NCI-H460 (cell line): ENCODE results near the gene OAF. TPM values are rescaled to one million over a fixed set of nuclear protein-coding genes. Genes with fewer than 3 reads are reported as not detected.
A peak's percentile ranks its signal among the peaks of the same experiment; 100 is the strongest.

Experiments
- DNase-seq: peaks from one replicate; pipeline ENCODE4 v3.0.0-alpha.2; 2016; ENCODE audit warnings: low read depth; ENCODE audit errors: extremely low read depth
- total RNA-seq: library from RNA; depleted of rRNA; stranded (reverse); fragments of >200 nt; shearing (Covaris generic); gene quantifications from 2 replicates; pipeline ENCODE4 v1.2.3, GENCODE V29; 2014

OAF gene
- total RNA-seq, 1 experiment from 2014 or later: 7.5 TPM

DNA sequence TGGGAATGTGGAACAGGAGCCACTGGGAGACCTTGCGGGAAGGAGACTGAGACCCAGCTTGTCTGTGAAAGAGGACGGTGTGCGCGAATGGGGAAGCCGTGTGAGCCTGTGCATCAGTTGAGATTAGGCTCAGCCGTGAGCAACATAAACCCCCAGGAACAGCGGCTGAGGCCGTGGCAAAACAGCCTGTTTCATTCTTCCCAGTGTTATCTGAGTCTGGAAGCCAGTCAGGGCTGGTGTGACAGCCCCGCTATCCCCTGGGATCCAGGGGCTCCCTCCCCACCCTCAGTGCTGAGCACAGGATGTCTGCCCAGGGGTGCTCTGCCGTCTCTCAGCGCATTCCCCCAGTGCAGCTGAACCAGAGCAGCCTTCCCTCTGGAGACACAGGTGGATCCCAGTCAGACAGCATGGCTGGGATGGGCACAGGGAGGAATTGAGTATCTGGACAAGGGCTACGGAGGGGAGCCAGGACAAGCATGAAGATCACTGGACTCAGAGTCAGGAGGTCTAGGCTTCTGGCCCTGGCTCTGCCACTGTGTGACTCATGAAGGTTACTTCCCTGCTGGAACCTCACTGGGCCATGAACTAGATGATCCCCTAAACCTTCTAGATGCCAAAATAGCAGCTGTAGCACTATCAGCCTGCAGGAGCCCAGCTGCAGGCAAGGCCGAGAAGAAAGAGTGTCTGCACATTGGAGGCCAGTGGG lies 8.6 kb downstream of the OAF start:
- DNase-seq: no peak

DNA sequence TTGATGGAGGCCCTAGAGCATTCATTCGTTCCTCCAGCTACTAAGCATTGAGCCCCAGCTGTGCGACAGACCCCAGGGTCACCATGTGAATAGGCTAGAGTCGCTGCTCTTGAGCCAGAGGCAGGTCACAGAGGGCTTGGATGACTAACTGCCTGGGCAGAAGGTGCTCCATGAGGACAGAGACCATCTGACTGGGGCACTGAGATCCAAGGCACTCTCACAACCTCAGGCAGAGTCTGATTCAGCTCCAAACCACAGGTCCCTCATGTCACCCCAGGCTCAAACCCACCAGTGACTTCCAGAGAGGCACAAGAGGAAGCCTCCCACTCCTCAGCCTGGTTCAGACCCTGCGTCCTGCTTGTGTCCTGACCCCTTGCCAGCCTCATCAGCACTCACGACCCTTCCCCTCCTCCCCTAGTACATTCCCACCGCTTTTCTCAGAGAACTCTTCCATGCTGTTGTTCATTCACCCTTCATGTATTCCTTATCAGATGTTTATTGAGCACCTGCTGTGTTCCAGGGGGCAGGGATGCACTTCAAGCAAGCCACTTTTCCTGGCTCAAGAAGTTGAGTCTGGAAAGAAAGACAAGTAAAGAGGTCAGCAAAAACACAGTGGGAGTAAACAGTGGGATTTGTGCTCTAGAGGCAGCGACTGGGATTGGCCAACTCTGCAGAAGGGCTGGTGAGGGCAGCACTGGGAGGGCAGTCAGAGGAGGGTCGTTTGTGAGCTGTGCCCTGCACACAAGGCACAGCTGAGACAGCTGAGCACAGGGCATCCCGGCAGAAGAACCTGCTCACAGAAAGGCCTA lies 9.3 kb downstream of the OAF start:
- DNase-seq: no peak

DNA sequence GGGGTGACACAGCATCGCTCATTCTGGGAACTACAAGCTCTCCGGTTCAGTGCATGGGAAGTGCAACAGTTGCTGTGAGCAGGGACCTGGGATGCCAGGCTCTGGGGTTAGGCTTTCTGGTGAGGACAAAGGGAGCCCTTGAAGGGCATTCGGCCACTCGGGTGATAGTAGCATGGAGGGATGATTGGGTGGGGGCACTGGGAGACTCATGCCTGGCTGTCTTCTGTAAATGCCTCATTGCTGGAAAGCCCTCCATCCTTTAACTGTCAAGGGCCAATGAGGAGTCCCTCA lies 9.9 kb downstream of the OAF start:
- no peak for DNase-seq

DNA sequence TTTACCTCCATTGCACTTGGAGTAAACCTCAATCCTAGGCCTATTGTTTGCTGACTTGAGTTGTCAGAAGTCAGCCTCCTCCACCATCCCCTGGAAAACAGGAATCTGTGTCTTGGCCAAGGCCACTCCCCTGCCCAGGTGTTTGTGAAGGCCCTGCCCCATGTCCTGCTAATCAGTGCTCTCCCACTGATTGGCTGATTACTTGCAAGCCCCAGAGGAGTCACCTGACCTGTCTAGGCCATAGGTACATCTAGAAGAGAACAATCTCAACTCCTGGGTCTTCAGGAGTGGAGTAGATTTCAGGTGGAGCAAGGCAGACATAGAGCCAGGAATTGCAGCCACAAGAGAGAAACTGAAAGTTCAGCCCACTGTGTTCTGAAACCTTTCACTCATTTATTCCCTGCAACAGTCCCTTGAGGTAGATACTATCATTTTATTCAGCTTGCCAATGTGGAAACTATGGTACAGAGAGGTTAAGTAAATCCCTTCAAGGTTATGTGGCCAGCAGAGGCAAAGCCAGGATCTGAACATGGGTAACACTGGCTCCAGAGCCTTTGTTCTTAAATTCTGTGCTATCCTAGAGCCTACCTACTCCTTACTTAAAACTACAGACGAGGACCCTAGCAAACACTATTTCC lies 10.4 kb downstream of the OAF start:
- no peak for DNase-seq

DNA sequence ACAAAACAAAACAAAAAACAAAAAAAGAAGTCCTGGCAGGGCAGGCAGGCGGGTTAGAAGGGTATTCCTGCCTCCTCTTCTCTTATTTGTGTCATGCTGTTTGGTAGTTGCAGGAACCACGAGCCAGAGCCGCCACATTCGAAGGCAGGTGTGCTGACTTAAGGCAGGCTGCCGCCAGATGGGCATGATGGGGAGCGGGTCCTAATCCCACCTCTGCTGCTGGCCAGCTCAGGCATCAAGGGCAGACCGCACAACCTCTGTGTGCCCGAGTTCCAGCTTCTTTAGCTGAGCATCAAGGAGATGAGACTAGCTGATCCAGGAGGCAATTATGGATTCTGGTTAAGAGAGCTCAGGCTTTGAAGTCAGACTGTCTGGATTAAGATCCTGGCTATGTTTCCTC lies 12.1 kb downstream of the OAF start:
- DNase-seq: no peak

DNA sequence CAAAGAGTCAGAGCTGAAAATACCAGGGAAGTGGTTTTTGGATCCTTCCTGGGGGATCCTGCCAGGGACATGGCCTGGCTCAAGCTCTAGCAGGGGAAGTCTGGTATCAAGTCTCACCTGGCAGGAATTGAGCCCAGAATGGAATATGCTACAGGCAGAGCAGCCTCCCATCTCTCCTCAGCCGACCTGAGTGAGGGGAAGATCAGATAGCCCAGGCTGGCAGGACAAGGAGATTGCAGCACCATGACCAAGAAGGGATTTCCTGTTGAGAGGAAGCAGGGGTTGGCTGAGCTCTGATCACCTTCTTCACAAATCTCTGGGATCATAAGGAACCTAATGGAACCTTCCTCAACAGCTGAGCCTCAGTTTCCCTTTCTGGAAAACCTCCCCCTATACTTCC lies 13.0 kb downstream of the OAF start:
- no peak for DNase-seq

DNA sequence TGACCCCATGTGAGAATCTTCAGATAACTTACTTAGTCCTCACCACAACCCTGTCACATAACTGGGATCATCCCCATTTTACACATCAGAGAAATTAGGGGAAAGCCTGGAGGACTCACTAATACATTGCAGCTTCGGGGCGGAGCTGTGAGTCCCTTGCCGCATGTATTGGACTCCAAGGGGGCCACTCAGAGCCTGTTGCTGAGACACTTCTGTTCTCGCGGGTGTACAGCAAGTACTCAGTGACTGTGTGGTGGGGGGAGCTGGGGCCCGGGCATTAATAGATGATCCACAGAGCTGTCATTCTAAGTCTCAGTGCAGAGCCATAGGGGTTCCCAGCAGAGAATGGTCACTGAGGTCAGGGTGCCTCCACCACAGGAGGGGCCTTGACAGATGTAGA lies 13.5 kb downstream of the OAF start:
- DNase-seq: no peak

DNA sequence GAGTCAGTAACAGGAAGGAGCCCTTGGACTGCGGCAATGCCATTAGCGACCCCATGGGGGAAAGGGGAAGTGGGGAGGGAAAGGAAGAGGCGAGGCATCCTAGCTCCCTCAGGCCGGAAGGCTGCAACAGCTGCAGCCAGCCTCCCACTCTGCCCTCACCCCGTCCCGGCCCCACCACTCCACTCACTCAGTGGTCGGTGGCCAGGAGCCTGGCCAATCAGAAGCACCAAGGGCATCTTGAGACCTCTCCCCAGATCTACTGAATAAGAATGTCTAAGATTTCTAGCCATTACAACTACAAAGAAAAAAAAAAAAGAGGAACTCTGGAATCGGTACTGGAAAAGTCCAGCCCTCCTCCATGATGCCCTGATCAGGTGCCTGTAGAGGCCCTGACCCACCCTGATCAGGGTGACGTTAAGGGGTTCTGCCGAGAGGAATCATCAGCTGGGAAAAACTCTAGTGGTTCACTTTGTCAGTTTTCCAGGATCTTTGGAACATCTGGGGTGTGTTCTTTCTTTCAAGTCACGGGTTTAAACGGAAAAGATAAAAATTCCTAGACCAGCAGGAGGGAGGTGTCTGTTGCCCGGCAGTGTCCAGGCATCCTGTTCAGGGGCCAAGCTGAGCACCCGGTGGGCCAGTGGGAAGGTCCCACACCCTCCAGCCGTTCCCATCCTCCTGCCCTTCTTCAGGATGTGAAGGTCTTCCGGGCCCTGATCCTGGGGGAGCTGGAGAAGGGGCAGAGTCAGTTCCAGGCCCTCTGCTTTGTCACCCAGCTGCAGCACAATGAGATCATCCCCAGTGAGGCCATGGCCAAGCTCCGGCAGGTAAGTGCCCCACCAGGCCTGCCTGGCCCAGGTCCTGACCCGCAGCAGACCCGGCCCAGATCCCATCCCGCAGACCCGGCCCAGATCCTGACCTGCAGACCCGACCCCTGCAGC lies 14.4 kb downstream of the OAF start:
- DNase-seq: no peak

DNA sequence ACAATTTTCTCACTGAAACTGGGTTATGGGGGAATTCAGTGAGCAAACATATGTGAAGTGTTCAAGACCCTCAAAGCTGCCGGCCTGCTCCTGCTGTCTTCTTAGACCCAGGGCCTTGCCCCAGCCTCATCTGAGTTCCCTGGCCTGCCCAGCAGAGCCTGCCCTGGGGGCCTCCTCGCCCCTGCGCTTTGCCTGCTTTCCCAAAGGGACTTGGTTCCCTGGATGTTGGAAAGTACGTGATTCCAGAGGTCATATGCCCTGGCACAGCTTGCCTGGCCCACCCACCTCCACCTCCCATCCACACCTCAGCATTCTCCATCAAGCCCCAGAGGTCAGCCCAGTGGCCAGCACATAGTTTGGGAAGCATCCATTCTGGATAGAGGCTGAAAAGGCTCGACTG lies 15.4 kb downstream of the OAF start:
- DNase-seq: no peak

DNA sequence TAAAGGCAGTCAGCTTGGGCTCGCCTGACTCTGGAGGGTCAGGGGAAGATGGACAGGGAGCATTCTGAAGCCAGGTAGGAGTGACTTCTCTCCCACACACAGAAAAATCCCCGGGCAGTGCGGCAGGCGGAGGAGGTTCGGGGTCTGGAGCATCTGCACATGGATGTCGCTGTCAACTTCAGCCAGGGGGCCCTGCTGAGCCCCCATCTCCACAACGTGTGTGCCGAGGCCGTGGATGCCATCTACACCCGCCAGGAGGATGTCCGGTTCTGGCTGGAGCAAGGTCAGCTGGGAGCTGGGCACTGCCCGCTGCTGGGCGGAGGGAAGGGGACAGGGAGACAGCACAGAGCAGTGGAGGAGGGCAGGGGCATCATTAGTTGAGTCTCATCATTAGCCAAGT lies 15.9 kb downstream of the OAF start:
- no peak for DNase-seq

DNA sequence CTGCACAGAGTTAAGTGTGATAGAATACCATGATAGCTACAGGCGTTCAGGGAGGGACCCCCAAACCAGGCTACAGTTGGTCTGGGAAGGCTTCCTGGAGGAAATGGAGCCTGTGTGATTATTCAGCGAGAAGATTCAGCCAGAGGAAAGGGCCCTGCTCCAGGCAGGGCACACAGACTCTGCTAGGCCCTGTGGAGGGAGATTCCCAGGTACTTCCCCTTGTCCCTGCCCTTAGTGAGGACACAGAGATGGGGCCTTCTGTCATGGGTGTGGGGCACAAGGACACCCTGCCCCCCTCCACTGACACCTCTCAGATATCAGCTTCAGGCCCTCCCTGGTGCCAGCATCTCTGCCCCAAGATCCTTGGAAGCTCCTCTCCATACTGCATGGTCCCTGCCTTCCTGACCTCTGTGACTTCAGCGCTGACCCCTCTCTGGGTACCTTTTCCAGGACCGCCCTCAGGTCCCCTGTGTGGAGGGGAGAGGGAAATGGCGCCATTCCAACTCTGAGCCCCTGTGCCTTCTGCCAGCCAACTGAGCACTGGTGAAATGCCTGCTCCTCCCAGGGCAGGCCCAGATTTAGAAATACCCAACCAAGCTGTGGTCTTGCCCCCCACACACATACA lies 16.5 kb downstream of the OAF start:
- no peak for DNase-seq

DNA sequence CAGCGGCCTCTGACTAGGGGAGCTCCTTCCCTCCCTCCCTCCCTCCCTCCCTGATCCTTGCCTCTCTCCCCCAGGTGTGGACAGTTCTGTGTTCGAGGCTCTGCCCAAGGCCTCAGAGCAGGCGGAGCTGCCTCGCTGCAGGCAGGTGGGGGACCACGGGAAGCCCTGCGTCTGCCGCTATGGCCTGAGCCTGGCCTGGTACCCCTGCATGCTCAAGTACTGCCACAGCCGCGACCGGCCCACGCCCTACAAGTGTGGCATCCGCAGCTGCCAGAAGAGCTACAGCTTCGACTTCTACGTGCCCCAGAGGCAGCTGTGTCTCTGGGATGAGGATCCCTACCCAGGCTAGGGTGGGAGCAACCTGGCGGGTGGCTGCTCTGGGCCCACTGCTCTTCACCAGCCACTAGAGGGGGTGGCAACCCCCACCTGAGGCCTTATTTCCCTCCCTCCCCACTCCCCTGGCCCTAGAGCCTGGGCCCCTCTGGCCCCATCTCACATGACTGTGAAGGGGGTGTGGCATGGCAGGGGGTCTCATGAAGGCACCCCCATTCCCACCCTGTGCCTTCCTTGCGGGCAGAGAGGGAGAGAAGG lies 18.1 kb downstream of the OAF start:
- DNase-seq: no peak

DNA sequence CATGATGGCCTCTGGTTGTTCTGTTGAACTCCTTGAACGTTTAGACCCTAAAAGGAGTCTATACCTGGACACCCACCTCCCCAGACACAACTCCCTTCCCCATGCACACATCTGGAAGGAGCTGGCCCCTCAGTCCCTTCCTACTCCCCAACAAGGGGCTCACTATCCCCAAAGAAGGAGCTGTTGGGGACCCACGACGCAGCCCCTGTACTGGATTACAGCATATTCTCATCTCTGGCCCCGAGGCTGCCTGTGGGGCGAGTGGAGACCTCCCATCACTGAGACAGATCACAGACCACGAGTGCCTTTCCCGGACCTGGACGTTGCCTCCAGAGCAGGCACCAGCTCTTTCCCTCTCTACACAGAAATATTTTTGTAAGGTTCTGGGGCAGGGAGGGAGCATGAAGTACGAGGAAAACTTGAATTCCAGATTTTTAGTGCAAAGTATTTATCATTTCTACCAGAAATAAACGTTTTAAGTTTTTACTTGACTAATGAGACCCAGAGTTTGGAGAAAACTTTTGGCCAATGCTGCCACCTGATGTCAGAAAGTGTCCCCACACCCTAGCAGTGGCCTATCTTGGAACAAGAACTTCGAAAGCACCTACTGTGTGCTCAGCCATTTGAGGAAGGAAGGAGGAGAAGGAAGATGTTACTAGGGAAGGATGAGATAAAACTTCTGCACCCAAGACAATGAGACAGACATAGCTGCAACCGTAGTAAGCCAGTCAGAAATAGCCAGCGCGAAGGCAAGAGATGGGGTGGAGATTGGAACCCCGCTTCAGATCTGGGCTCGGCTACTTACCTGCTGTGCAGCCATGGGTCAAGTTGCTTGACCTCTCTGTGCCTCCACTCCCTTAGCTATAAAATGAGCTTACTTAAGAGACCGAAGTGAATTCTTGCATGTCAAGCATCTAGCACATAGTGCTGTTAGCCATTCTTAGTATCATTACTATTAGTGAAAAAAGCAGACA lies 18.9 kb downstream of the OAF start:
- no peak for DNase-seq

DNA sequence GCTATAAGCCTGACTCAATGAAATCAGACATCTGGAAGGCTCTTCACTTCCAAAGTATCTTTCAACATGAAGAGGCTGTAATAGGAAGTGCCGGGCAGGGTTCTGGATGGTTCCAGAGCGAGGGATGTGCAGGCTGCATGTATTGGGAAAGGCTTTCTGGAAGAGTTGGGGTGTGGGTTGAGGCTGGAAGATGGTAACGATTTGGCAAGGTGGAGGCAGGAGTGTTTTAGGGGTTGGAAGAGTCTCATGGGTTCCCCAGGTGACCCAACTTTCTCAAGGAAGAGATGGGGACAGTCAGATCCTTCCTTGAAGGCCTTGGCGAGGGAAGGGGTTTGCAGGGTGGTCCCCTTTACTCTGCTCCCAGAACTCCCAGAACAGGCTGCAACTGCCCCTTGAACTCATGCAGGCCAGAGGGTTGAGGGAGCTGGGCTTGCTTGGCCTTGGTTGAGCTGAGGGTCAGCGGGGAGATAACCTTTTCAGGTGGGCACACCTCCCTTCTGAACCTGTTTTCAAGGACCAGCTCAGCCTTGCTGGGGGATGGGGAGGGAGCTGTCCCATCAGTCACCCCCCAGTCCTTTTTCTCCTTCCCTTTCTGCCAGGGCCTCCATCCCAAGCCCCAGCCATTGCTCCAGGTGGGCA lies 19.7 kb downstream of the OAF start:
- DNase-seq: no peak

DNA sequence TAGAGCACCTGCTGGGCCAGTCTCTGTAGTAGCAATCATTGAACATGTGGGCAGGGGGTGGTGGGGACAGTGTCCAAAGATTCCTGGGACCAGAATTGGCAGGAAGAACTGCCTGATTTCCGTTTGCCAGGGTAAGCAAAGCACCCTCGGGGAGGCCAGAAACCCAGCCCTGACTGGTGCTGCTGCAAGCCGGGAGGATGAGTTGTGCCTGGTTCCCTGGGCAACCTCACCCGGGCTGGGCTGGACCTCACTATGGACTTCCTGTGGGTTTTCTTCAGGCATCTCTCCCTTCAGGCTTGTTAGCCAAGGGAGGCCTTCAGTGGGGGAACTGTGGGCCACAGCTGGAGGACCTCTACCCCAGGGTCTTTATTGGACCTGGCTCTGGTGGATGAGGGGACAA lies 21.1 kb downstream of the OAF start:
- DNase-seq: no peak

DNA sequence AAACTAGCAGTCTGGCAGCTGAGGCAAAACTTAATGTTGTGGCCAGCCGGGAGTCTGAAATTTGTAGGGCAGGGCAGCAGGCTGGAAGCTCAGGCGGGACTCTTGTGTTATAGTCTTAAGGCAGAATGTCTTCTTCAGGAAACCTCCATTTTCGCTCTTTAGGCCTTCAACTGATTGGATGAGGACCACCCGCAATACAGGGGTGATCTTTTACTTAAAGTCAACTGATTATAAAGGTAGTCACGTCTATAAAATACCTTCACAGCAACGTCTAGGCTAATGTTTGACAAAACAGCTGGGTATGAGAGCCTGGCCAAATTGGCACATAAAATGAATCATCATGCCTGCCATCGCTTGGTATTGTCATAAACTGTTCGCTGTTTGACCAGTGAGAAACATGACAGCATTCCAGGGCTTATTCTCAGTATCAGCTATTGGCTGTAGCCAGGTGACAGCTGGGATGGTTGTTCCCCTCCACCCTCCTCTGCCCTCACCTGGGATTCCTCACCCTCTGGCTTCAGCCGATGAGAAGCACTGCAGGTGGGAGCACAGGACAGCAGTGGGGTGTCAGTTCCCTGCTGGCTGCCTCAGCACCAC lies 22.5 kb downstream of the OAF start:
- no peak for DNase-seq

DNA sequence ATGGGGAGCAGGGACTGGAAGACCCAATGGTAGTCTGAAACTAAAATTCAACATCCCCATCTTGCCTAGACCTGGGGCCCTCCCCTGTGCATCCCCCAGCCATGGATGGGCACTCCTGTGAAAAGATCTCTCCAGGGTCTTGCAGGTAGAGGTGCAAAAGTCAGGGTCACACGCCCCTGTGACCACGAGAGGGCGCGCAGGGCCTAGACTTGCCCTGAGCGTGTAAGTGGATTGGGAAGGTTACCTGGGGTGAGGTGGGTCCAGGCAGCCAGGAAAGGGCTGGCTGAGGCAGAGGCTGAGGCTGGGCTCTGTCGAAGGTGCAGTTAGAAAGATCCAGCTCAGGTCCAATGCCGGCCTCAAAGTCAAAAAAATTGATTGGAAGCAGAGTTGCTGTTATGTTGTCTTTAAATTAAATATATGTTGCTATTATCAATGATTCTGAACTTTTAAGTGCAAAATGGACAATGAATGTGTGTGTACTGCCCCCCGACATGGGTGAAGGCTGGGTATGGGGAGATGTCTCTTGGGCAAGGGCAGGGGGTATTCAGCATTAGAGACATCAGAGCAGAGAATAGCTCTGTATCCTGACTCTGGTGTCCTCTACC lies 24.3 kb downstream of the OAF start:
- DNase-seq: peak; percentile 44
